Heart left ventricle (tissue), 13 donors: ENCODE results near the gene P2RY8.
"Not testable (repeated sequence)": the region's sequence is repeated elsewhere in the genome, so short reads cannot be mapped to it uniquely, and the experiment has no call there.

Source experiments
- CTCF ChIP-seq, 12 donors: fragments of 200-600 bp; sonication (generic) in 4 of 12; IDR thresholded peaks; one replicate each; pipeline versions ENCODE4 v1.5.0 to v1.8.0; 2018 to 2022; ENCODE audit warnings: antibody characterized with exemption in 12 of 12, mild to moderate bottlenecking in 5 of 12
- POLR2A ChIP-seq, 2 donors: fragments of 450-650 bp; IDR thresholded peaks; one replicate each; pipeline ENCODE4 v1.6.1; 2017; ENCODE audit warnings: antibody characterized with exemption in 2 of 2, mild to moderate bottlenecking in 2 of 2, moderate library complexity in 2 of 2
- donor health status: ischemic (EF 13 %, LVEDD 7.1; RV severe dilation, severe dysfunction).
- donor health status: DM: no; HTN: yes; CAD: no.
- donor health status: DM: no; HTN: no; CAD: no.
- donor health status: ischemic (EF 25% LVEDD 6.9; RV normal size, moderate dysfunction).
- donor health status: ischemic (EF 25% LVEDD 5.7; RV mildly dilated, moderate dysfunction).
- donor health status: ischemic (EF 35%, LVEDD 5.7; RV mildly dilated, moderate dysfunction).
- donor health status: nonischemic (EF 11% LVEDD 7.7; RV severe dilation, severe dysfunction).
- donor health status: DM: yes; HTN: yes; CAD: no.
- donor health status: PGD.
- donor health status: ischemic (EF 29% LVEDD 5.4; RV normal size, mild dysfunction).
- donor health status: nonischemic (EF 23%, LVEDD 6.1; RV moderate dilation, normal function).

GRCh38 chrX:1482530-1482928 lies 54.5 kb downstream of the P2RY8 start:
- TF ChIP-seq CTCF, POLR2A (IDR thresholded peaks at IDR 0.05): not testable (repeated sequence)
